Left cardiac atrium (tissue), 4 donors: Measurements from ENCODE around the gene METRNL. TPM values are rescaled to one million over a fixed set of nuclear protein-coding genes. Genes with fewer than 3 reads are reported as not detected.

Experiments used
- ATAC-seq, 2 donors: fragments of 200-7000 bp; cut with Tn5 transposase; one replicate each; pipeline ENCODE4 v1.9.1; 2020; ENCODE audit warnings: mild to moderate bottlenecking in 2 of 2, moderate library complexity in 2 of 2
- DNase-seq: peaks from one replicate; pipeline ENCODE4 v3.0.0-alpha.2; 2020
- intact Hi-C, 2 donors: fragments of 100-400 bp; cut with DNase I; formaldehyde crosslinking; loops; one replicate each; pipeline versions ENCODE4 v1.14.1 to v1.15.1; 2022 to 2023
- total RNA-seq, 2 donors: library from RNA; stranded (reverse); fragmentation: NEBNext Ultra II Directional; extraction: Animal tissue kit (Norgen Biotek cat#: 25700); gene quantifications; one replicate each; pipeline ENCODE4 v1.2.1, GENCODE V29; 2021
- donor health status: DM: no; HTN: yes; CAD: no.
- donor health status: DM: no; HTN: yes; CAD: no; lungs with severe emphysema.
- donor health status: DM: yes; HTN: yes; CAD: no.
- donor health status: Dilated cardiomyopathy.

METRNL gene
- total RNA-seq, 2 donors from 2014 or later = 50.4 to 84.4 TPM

- no peak for DNase-seq
- ATAC-seq = peak; percentile 3 to 4
- intact Hi-C loops = no loop called here
These were observed 19.1 kb downstream of the METRNL start for GRCh38 chr17:83098241-83099085.

DNA sequence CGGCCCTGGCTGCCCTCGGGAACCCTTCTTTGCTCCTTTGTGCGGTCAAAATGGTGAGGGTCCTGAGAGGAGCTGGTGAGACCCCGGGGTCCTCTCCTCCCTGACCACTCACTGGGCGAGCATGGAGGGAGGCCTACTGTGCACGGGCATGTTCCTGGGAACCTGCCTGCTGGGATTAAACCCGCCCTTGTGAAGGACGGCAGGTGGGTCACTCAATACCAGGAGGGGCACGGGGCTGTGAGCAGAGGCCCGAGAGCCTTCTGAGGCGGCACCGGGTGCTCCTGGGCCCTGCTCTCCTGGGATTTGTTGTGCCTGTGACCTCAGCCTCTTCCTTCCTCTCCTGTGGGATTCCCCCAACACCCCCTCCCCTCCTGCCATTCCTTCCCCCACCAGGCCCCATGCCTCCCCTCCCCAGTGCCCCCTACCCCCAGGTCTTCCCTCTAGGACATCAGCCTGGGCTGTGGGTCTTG, 19.7 kb downstream of the METRNL start:
- intact Hi-C loops = no loop called here
- ATAC-seq (peak in 1 of 2 donors; percentile 2), DNase-seq (no peak)

- DNase-seq (no peak), ATAC-seq (peak; percentile 16 to 34)
- intact Hi-C loops = no loop called here
These were observed 20.3 kb downstream of the METRNL start for GRCh38 chr17:83099570-83100181.

DNA sequence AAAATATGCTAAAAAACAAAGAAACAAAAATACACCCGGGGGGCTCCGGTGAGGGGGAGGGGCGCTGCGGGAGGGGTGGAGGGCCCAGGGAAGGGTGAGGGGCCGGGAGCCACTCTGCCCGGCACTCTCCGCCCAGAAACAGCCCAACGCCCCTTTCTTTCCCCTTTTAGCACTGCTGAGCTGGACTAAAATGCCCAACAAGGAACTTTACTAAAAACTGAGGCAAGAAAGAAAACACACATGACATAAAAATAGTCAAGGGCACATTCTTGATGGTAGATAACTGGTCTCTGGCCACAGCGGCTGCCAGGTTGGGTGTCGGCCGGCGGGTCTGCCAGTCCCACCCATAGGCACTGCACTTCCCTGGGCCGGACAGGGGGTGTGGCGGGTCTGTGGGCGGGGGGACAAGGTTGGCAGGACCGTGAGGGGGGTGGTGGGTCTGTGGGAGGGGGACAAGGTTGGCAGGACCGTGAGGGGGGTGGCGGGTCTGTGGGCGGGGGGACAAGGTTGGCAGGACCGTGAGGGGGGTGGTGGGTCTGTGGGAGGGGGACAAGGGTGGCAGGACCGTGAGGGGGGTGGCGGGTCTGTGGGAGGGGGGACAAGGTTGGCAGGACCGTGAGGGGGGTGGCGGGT, 20.9 kb downstream of the METRNL start:
- ATAC-seq = peak; percentile 7 to 46
- intact Hi-C loops = no loop called here
- DNase-seq = no peak

DNA sequence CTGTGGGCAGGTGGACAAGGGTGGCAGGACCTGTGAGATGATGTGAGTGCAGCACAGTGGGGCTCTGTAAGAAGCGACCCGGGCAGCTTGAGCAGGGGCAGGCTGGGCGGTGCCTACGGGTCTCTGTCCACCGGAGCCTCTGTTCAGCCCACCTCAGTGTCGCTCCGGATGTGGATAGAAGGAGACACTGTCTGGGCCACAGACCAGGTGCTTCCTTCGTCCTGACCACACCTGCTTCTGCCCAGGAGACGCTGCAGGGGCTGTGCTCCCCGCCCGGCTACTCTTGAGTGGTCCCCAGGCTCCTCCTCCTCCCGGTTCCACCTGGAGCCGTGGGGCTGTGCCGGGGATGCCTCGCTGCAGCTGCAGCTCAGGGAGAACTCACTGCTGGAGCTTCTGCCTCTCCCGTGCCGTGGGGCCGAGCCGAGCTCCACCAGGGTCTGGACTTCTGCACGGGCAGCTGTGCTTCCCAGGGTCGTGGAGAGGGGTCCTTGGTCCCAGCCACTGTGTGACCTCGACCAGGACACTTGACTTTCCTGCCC, 21.5 kb downstream of the METRNL start:
- DNase-seq (no peak), ATAC-seq (peak; percentile 3 to 16)
- intact Hi-C loops = no loop called here

DNA sequence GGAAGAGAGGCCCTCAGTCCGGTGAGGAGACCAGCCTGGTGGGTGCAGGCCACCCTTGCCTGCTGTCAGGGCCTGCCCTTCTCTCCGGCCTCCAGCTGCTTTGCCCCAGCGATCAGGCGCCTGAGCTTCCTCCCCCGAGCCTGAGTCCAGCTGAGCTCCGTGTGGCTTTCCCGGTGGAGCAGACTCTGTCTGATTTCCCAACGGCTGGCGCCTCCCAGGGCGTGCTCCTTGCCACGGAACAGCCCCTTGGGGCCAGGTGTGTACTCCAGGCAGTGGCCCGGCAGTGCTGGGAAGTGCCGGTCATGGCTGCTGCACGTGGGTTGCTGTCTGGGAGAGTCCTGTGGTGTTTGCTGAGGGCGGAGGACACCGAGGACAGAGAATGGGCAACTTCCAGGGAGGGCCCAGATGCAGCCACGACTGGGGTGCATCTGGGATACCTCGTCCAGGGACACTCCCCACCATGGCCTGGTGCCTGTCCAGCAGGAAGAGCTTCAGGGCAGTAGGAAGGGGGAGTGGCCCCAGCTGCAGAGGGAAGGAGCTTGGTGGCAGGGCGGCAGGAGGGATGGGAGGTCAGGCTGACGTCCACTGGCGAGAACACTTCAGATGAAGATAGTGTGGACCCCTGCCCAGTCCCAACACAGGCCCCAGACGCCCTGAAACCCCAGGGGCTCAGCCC, 22.5 kb downstream of the METRNL start:
- DNase-seq (no peak), ATAC-seq (peak; percentile 2 to 21)
- intact Hi-C loops = no loop called here

- ATAC-seq (no peak), DNase-seq (no peak)
- intact Hi-C loops = no loop called here
These were observed 24.0 kb downstream of the METRNL start for GRCh38 chr17:83103200-83103942.

DNA sequence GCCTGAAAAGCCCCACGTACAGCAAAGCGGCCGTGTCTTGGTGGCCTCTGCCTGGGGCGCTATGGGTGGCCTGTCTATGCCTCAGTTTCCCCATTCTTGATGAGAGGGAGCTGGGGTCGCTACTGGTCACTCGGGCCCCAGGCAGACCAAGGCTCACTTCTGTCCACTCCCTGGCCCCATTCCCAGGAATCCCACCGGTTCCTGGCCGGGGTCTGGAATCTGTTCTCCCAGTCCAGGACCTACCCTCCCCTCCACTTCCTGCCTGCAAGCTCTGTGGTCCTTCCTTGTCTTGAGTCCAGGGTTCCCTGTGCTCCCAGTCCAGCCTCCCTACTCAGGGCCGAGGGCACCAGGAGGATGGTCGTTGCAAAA, 24.5 kb downstream of the METRNL start:
- DNase-seq (no peak), ATAC-seq (no peak)
- intact Hi-C loops = no loop called here

- no peak for DNase-seq
- ATAC-seq = no peak
- intact Hi-C loops = no loop called here
These were observed 25.4 kb downstream of the METRNL start for GRCh38 chr17:83104577-83105505.

DNA sequence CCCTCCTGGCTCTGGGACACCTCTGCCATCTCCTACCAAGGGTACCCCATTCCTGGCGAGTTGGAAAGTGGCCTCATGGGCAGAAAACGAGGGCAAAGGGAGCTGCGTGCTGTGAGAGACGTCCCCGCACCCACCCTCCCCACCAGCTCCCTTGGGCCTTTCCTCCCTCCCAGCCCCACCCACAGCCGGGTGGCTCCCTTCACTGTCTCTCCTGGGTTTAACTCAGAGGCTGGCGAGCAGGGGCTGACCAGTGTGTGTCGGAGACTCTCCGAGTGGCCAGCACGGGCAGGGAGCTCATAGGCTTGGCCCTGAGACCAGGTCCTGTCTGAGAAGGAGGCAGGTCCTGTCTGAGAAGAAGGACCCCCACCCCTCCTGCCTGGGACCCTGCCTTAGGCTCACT, 26.1 kb downstream of the METRNL start:
- ATAC-seq (no peak), DNase-seq (no peak)
- intact Hi-C loops = no loop called here

- no peak for ATAC-seq
- intact Hi-C loops = no loop called here
- no peak for DNase-seq
These were observed 26.7 kb downstream of the METRNL start for GRCh38 chr17:83106056-83106588.

- intact Hi-C loops = no loop called here
- ATAC-seq = no peak
- peak; percentile 72 for DNase-seq
These were observed 27.7 kb downstream of the METRNL start for GRCh38 chr17:83106913-83107655.

GRCh38 chr17:83107656-83108048, 28.2 kb downstream of the METRNL start:
- ATAC-seq (no peak), DNase-seq (no peak)
- intact Hi-C loops = no loop called here

GRCh38 chr17:83108709-83109108, 29.3 kb downstream of the METRNL start:
- DNase-seq (no peak), ATAC-seq (no peak)
- intact Hi-C loops = no loop called here

- no peak for DNase-seq
- intact Hi-C loops = no loop called here
- ATAC-seq = no peak
These were observed 30.0 kb downstream of the METRNL start for GRCh38 chr17:83109386-83109785.

DNA sequence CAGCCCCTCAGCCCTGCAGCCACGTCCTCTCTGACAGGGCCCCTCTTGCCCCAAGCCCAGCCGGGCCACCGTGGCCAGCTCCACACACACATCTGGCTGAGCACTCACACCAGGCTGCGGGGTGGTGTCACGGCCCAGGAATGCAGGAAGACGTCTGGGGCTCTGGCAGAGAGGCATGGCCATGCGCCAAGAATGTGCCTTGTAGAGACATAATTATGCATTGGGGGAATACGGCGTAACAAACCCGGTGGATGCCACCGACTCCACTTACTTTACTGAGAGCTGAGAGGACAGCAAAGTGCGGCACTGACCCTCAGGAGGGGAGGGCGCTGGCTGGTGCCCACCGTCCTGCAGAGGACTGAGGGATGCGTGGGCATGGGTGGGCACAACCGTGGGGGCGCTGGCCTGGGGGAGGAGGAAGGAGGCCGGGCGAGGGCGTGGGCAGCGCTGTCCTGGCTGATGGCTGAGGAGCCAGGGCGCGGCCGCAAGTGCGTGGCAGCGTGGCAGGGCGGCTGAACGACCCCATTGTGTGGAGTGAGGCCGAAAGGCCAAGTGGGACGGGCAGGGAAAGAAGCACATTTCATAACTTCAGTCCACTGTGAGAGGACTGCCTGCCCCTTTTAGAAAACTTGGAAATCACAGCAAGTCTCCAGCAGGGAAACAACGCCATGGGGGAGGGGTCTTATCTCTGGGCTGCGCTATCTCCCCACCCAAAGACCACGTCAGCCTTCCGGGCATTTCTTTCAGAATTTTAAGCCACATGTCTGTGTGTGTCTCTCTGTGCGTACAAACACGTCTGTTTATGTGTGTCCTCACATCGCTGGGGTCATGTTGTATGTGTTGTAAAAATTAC, 30.6 kb downstream of the METRNL start:
- peak; percentile 97 for DNase-seq
- intact Hi-C loops = no loop called here
- peak; percentile 86 to 90 for ATAC-seq
